KMS-11 (cell line): ENCODE results near the gene COL3A1.

ENCODE experiments used
- H2AFZ ChIP-seq: fragments of 200-600 bp; sonication (generic); 2 replicates; pipeline ENCODE4 v1.6.1; 2016; ENCODE audit warnings: antibody characterized with exemption, mixed run types, low read depth
- H3K27ac ChIP-seq: fragments of 200-600 bp; sonication (generic); 2 replicates; pipeline ENCODE4 v1.6.1; 2016; ENCODE audit warnings: mild to moderate bottlenecking, mixed run types
- H3K27me3 ChIP-seq: fragments of 200-600 bp; sonication (generic); 2 replicates; pipeline ENCODE4 v1.6.1; 2017; ENCODE audit warnings: mild to moderate bottlenecking, low read depth, mixed run types, moderate library complexity; ENCODE audit not compliant: insufficient read depth
- H3K36me3 ChIP-seq: fragments of 200-600 bp; sonication (generic); 2 replicates; pipeline ENCODE4 v1.6.1; 2017; ENCODE audit warnings: mild to moderate bottlenecking, mixed run types; ENCODE audit not compliant: insufficient read depth
- H3K4me1 ChIP-seq: fragments of 200-600 bp; sonication (generic); 2 replicates; pipeline ENCODE4 v1.6.1; 2016; ENCODE audit warnings: mild to moderate bottlenecking, low read depth, mixed run types; ENCODE audit not compliant: poor library complexity, severe bottlenecking
- H3K4me2 ChIP-seq: fragments of 200-600 bp; sonication (generic); 2 replicates; pipeline ENCODE4 v1.7.0; 2016; ENCODE audit warnings: mild to moderate bottlenecking, mixed run types
- H3K4me3 ChIP-seq: fragments of 200-600 bp; sonication (generic); IDR thresholded peaks from 2 replicates; pipeline ENCODE4 v1.6.1; 2017; ENCODE audit warnings: low read depth, low read length, mixed read lengths; ENCODE audit not compliant: insufficient read depth
- H3K79me2 ChIP-seq: fragments of 200-600 bp; sonication (generic); 2 replicates; pipeline ENCODE4 v1.6.1; 2016; ENCODE audit warnings: low read depth, mixed run types; ENCODE audit not compliant: insufficient read depth
- H3K9ac ChIP-seq: fragments of 200-600 bp; sonication (generic); 2 replicates; pipeline ENCODE4 v1.6.1; 2016; ENCODE audit warnings: mild to moderate bottlenecking, mixed run types
- H4K20me1 ChIP-seq: fragments of 200-600 bp; sonication (generic); 2 replicates; pipeline ENCODE4 v1.6.1; 2016; ENCODE audit warnings: mild to moderate bottlenecking, mixed run types; ENCODE audit not compliant: insufficient read depth
- TF ChIP-seq, protein P1 (sequence below): fragments of 200-600 bp; sonication (generic); conservative IDR thresholded peaks from 2 replicates; pipeline ENCODE4 v1.6.1; 2017; ENCODE audit warnings: low read depth, mild to moderate bottlenecking, antibody characterized with exemption, low read length, moderate library complexity, mixed read lengths

The COL3A1 gene

DNA sequence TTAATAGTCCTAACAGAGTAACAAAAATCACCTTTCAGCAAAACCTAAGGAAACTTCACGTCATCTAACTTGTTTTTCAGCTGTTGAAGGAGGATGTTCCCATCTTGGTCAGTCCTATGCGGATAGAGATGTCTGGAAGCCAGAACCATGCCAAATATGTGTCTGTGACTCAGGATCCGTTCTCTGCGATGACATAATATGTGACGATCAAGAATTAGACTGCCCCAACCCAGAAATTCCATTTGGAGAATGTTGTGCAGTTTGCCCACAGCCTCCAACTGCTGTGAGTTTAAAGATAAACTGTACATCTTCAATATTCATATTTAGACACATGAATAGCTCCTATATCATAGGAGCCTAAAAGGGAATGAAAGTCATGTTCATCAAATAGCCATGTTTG is 10.5 kb downstream of the COL3A1 start:
- Histone ChIP-seq H3K27me3 (no peaks in the 10 kb centered on the region), H4K20me1 (no peaks in the 10 kb centered on the region), H3K4me1 (peaks cover 29% of the 10 kb centered on the region), H3K9ac (no peak overlapping the region), H3K27ac (no peak overlapping the region), H3K4me2 (no peak overlapping the region), H3K36me3 (no peaks in the 10 kb centered on the region), H3K4me3 (no peak overlapping the region), H2AFZ (no peak overlapping the region), H3K79me2 (no peaks in the 10 kb centered on the region)
- TF ChIP-seq, protein P1, sequence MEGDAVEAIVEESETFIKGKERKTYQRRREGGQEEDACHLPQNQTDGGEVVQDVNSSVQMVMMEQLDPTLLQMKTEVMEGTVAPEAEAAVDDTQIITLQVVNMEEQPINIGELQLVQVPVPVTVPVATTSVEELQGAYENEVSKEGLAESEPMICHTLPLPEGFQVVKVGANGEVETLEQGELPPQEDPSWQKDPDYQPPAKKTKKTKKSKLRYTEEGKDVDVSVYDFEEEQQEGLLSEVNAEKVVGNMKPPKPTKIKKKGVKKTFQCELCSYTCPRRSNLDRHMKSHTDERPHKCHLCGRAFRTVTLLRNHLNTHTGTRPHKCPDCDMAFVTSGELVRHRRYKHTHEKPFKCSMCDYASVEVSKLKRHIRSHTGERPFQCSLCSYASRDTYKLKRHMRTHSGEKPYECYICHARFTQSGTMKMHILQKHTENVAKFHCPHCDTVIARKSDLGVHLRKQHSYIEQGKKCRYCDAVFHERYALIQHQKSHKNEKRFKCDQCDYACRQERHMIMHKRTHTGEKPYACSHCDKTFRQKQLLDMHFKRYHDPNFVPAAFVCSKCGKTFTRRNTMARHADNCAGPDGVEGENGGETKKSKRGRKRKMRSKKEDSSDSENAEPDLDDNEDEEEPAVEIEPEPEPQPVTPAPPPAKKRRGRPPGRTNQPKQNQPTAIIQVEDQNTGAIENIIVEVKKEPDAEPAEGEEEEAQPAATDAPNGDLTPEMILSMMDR, result no peak

DNA sequence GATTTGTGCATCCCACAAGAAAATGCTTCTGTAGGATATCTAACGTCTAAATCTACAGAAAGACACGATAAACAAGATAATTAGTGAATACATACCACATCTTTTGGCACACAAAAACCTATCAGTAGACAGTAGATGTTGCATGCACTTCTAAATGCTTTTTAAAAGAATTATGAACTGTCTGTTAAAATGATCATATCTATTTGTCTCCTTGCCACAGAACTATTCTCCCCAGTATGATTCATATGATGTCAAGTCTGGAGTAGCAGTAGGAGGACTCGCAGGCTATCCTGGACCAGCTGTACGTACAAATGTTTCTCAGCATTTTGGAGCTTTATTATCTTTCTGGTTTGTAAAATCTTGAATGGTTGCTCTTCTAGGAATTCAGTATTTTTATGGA is 12.7 kb downstream of the COL3A1 start:
- H3K4me2 ChIP-seq, result no peak overlapping the region
- H3K36me3 ChIP-seq, result no peaks in the 10 kb centered on the region
- H4K20me1 ChIP-seq, result no peaks in the 10 kb centered on the region
- H3K4me1 ChIP-seq, result peaks cover 7% of the 10 kb centered on the region
- no peak overlapping the region for H2AFZ ChIP-seq
- H3K9ac ChIP-seq, result no peak overlapping the region
- H3K27ac ChIP-seq, result no peak overlapping the region
- H3K79me2 ChIP-seq, result no peaks in the 10 kb centered on the region
- H3K4me3 ChIP-seq, result no peak overlapping the region
- TF ChIP-seq, protein P1, result no peak
- H3K27me3 ChIP-seq, result no peaks in the 10 kb centered on the region

DNA sequence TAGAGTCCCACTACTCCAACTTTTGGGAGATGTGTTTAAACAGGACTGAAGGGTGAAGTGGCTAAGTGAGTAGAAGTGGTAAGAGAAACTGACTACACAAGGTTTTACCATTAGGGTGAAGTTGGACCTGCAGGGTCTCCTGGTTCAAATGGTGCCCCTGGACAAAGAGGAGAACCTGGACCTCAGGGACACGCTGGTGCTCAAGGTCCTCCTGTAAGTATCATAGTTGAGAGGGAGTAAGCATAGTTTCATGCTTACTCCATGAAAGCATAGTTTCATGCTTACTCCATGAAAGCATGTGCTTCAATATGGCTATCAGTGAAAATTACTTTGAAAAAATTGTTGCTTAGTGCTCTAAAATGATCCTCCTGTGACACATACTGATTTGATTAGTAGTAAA is 19.1 kb downstream of the COL3A1 start:
- no peaks in the 10 kb centered on the region for H3K36me3 ChIP-seq
- TF ChIP-seq, protein P1, result no peak

DNA sequence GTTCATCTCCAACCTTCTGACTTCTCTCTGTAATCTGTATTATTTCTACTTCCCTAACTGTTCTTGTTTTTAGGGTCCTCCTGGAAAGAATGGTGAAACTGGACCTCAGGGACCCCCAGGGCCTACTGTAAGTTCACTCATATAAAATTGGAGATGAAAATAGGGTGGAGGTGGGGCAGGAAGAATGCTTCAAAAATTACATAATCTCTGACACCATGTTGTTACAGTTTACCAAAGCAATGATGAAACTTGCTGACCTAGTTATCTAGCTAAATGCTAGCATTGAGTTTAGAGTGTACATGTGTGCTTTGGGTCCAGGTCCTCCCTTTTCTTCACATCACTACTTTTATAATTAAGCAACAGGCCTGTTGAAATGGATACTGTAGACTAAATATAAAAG is 23.1 kb downstream of the COL3A1 start:
- Histone ChIP-seq H3K4me1 (no peaks in the 10 kb centered on the region), H3K79me2 (no peaks in the 10 kb centered on the region), H3K4me3 (no peak overlapping the region), H3K36me3 (no peaks in the 10 kb centered on the region), H2AFZ (no peak overlapping the region), H3K27me3 (no peaks in the 10 kb centered on the region), H4K20me1 (no peaks in the 10 kb centered on the region), H3K27ac (no peak overlapping the region), H3K4me2 (no peak overlapping the region), H3K9ac (no peak overlapping the region)
- TF ChIP-seq, protein P1, result no peak

More for the DNA sequence above, 19.1 kb downstream of the COL3A1 start:
- Histone ChIP-seq H4K20me1 (no peaks in the 10 kb centered on the region), H2AFZ (no peak overlapping the region), H3K9ac (no peak overlapping the region), H3K27me3 (no peaks in the 10 kb centered on the region), H3K4me3 (no peak overlapping the region), H3K4me1 (no peaks in the 10 kb centered on the region), H3K4me2 (no peak overlapping the region), H3K79me2 (no peaks in the 10 kb centered on the region), H3K27ac (no peak overlapping the region)
